HAP-1 (cell line): Measurements from ENCODE around the gene NDUFA13.
A peak's percentile ranks its signal among the peaks of the same experiment; 100 is the strongest.

Experiments
- DNase-seq, 2 experiments: peaks; one replicate each; pipeline ENCODE4 v3.0.0-alpha.2; 2016 to 2020; ENCODE audit warnings: low spot score in 2 of 2
- H3K27me3 ChIP-seq: fragments of 250-450 bp; sonication (Bioruptor Pico); 2 replicates; pipeline ENCODE4 v1.5.1; 2020; ENCODE audit warnings: low read depth, mild to moderate bottlenecking, moderate library complexity
- H3K36me3 ChIP-seq: fragments of 250-450 bp; sonication (Bioruptor Pico); replicated peaks from 2 replicates; pipeline ENCODE4 v1.5.1; 2020; ENCODE audit warnings: mild to moderate bottlenecking
- H3K4me1 ChIP-seq: fragments of 250-450 bp; sonication (Bioruptor Pico); 2 replicates; pipeline ENCODE4 v1.5.1; 2020; ENCODE audit warnings: mild to moderate bottlenecking
- H3K4me3 ChIP-seq: fragments of 250-450 bp; sonication (Bioruptor Pico); 2 replicates; pipeline ENCODE4 v1.5.1; 2020; ENCODE audit warnings: mild to moderate bottlenecking, moderate library complexity
- H3K9me3 ChIP-seq: fragments of 250-450 bp; sonication (Bioruptor Pico); 2 replicates; pipeline ENCODE4 v1.5.1; 2020; ENCODE audit warnings: mild to moderate bottlenecking, moderate library complexity
- in situ Hi-C: fragments of 300-500 bp; cut with MboI; formaldehyde crosslinking; loops from 3 replicates; pipeline ENCODE4 v1.14.3; 2020; ENCODE audit warnings: low sequenced_read_pairs, inconsistent platforms, mixed read lengths

The NDUFA13 gene

DNA sequence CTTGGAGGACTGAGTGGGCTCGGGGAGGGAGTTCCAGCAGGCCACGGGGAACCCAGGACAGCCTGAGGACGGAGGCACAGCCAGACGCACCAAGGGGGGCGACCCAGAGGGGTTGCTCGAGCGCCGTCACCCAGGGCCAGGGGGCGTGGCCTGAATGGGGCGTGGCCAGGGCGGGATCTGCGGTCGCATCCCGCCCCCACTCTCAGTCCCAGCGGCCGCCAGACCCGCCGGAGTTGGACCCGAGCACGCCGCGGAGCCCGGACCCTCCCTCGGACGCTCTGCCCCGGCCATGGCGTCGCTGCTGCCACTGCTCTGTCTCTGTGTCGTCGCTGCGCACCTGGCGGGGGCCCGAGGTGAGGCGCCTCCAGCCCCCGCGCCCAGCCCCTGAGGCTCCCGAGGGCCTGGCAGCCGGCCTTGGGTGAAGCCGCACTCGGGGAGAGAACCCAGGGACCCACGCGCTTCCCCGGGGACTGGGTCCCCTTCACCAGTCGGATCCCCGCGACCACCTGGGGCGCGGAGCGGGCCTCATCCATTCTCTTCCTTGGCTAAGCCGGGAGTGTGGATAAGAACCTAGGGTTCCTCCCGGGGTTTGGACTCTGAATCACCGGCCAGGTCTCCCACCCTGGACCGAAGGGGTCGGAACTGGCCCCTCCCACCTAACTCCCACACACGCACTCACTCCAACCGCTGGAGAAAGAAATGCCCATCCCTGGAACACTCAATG is 22.2 kb downstream of the NDUFA13 start, which contains the start of gene CILP2:
TSS of gene CILP2 (plus strand) at position 205 of the 724 bp plus-strand sequence. CDS start at position 290, 85 bp downstream.
- Histone ChIP-seq H3K4me3 (no peak within 1 kb of the TSS), H3K36me3 (no peaks in the 10 kb centered on the region), H3K4me1 (no peaks in the 10 kb centered on the region), H3K9me3 (no peaks in the 10 kb centered on the region), H3K27me3 (no peaks in the 10 kb centered on the region)
- in situ Hi-C loops: loop anchor here (5.0 to 25.0 kb wide), 2 partner anchors 104 to 424 kb away; partner anchors contain the start of gene GMIP
- DNase-seq: peak in 1 of 2 experiments; percentile 39

DNA sequence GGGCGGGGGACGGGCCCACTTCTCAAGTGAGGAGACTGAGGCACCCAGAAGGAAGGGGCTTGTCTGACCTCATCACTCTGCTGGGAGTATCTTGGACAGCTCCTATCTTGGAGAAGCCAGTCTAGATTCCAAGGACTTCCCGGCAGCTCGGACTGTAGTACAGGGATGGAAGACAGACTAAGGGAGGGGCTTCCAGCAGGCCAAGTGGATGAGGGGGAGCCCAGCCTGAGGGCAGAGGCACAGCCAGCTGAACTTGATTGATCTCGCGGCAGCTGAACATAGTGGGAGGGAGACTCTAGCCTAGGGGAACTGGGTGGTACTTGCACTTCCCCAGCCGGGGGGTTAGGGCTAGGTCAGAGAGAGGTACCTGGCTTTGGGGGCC is 22.8 kb downstream of the NDUFA13 start:
- Histone ChIP-seq H3K36me3 (no peaks in the 10 kb centered on the region), H3K4me1 (no peaks in the 10 kb centered on the region), H3K4me3 (no peak overlapping the region), H3K9me3 (no peaks in the 10 kb centered on the region), H3K27me3 (no peaks in the 10 kb centered on the region)
- in situ Hi-C loops: loop anchor here (5.0 to 25.0 kb wide), 2 partner anchors 104 to 424 kb away; partner anchors contain the start of gene GMIP
- no peak for DNase-seq

DNA sequence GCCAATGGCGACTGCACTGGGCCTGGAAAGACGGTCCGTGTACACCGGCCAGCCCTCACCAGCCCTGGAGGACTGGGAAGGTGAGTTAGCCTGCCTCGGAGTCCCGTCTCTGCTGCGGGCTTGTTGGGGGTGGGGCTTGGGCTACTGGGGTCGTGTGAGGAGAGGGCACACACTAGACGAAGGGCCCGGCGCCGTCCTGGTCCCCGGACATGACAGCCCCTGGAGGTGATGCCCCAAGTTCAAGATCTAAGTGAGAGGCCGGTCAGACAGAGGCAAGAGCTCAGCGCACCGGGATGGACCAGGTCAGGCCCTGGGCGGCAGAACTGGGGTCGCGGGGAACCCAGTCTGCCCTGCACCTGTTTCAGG is 23.7 kb downstream of the NDUFA13 start:
- Histone ChIP-seq H3K36me3 (no peaks in the 10 kb centered on the region), H3K27me3 (no peaks in the 10 kb centered on the region), H3K9me3 (no peaks in the 10 kb centered on the region), H3K4me3 (no peak overlapping the region), H3K4me1 (no peaks in the 10 kb centered on the region)
- in situ Hi-C loops: loop anchor here (5.0 to 25.0 kb wide), 2 partner anchors 103 to 423 kb away; partner anchors contain the start of gene GMIP
- DNase-seq: no peak

DNA sequence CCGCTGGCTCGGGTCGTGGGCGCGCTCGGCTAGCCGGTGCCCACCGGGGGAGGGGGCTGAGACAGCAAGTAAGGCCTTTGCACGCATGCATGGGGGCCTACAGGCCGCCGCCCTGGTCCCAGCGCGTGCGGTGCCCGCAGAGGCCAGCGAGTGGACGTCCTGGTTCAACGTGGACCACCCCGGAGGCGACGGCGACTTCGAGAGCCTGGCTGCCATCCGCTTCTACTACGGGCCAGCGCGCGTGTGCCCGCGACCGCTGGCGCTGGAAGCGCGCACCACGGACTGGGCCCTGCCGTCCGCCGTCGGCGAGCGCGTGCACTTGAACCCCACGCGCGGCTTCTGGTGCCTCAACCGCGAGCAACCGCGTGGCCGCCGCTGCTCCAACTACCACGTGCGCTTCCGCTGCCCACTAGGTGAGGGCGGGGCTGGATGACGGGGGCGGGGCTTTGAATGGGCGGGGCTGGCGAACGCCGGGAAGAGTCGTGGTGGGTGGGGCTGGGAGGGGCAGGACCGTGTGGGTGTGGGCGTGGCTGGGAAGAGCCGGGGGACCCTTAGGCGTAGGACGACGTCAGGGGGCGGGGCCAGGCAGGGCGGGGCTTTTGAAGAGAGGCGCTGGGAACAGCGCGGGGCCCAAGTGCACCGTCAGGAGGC is 24.2 kb downstream of the NDUFA13 start:
- no peaks in the 10 kb centered on the region for H3K36me3 ChIP-seq
- H3K4me3 ChIP-seq: no peak overlapping the region
- peak in 1 of 2 experiments; percentile 70 for DNase-seq
- H3K27me3 ChIP-seq: no peaks in the 10 kb centered on the region
- in situ Hi-C loops: loop anchor here (25.0 kb wide), 1 partner anchor 422 kb away; no protein-coding TSS in a partner anchor
- no peaks in the 10 kb centered on the region for H3K9me3 ChIP-seq
- no peaks in the 10 kb centered on the region for H3K4me1 ChIP-seq

DNA sequence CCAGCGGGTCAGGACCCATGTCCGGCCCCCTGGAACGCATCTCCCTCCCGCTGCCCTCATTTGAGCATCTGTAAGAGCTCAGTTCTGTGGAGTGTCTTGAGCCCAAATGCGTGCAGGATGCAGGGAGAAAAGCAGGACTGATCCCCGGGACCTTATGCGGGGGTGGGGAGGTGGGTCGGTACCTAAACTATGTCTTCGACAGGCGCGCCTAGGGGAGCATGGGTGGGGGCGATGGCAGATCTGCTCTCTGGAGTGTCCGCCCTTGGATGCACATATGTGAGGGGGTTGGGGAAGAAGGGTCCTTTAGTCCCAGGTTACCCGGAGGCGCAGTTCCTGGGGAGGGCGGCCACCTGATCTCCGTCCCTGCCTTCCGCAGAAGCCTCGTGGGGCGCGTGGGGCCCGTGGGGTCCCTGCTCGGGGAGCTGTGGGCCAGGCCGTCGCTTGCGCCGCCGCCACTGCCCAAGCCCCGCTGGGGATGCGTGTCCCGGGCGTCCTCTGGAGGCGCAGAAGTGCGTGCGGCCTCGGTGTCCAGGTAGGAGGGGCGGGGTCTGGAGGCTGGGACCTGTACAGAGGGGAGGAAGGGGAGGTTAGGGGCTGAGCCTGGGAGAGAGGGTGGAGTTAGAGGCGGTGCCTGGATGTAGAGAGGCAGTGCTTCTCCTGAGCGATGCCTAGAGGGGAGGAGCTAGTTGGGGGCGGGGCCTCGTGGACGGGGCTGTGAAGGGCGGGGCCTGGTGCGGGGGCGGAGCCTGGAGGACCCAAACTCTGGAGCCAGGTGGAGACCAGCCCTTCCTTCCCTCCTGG is 24.9 kb downstream of the NDUFA13 start:
- no peaks in the 10 kb centered on the region for H3K4me1 ChIP-seq
- in situ Hi-C loops: loop anchor here (25.0 kb wide), 1 partner anchor 421 kb away; no protein-coding TSS in a partner anchor
- no peaks in the 10 kb centered on the region for H3K9me3 ChIP-seq
- DNase-seq: peak; percentile 31 to 84
- no peak overlapping the region for H3K4me3 ChIP-seq
- no peaks in the 10 kb centered on the region for H3K36me3 ChIP-seq
- H3K27me3 ChIP-seq: no peaks in the 10 kb centered on the region

DNA sequence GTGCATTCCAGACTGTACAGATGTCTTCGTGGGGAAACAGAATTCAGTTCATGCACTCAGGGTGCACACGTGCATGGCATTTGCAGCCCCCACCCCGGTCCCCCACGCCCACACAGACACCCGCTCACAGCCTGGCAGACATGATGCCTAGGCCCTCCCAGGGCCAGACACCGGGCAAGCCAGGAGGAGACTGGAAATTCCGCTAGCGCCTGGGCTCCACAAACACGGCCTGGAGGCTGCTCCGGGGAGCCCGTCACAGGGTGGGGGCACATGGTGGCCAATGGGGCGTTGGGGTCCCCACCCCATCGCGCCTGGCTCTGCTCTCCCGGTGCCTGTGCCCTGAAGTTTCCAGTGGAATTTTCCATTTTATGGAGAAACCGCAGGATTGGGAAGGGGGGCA is 25.6 kb downstream of the NDUFA13 start:
- H3K36me3 ChIP-seq: no peaks in the 10 kb centered on the region
- DNase-seq: no peak
- H3K9me3 ChIP-seq: no peaks in the 10 kb centered on the region
- in situ Hi-C loops: loop anchor here (25.0 kb wide), 1 partner anchor 421 kb away; no protein-coding TSS in a partner anchor
- H3K4me3 ChIP-seq: no peak overlapping the region
- no peaks in the 10 kb centered on the region for H3K27me3 ChIP-seq
- H3K4me1 ChIP-seq: no peaks in the 10 kb centered on the region

DNA sequence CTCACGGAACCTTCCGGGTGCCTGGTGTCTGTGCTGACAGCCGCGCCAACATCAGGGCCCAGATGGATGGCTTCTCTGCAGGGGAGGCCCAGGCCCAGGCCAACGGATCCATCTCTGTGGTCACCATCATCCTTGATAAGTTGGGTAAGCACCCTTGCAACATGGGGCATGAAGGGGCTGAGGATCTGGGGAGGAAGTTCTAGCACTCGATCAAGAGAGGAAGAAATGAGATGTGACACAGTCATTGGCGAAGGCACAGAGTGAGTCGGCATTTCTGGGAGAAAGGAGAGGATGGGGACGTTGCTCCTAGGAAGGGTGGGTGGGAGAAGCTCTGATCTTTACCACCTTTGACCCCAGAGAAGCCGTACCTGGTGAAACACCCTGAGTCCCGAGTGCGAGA is 26.5 kb downstream of the NDUFA13 start:
- DNase-seq: no peak
- Histone ChIP-seq H3K27me3 (no peaks in the 10 kb centered on the region), H3K4me3 (no peak overlapping the region), H3K36me3 (no peaks in the 10 kb centered on the region), H3K9me3 (no peaks in the 10 kb centered on the region), H3K4me1 (no peaks in the 10 kb centered on the region)
- in situ Hi-C loops: loop anchor here (25.0 kb wide), 1 partner anchor 420 kb away; no protein-coding TSS in a partner anchor

DNA sequence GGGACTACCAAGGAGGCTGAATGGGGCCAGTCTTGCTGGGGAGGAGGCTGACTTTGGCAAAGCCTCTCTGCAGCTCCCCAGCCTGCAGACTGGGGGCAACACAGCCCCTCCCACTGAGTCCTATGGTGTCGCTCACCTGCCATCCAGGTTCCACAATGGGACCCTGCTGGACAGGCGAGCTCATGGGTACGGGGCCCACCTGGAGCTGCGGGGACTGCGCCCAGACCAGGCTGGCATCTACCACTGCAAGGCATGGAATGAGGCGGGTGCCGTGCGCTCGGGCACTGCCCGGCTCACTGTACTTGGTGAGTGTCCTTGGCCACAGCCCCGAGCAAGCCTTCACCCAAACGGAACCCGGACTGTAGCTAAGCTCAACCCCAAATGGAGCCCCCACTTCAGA is 27.1 kb downstream of the NDUFA13 start:
- no peaks in the 10 kb centered on the region for H3K9me3 ChIP-seq
- no peak overlapping the region for H3K4me3 ChIP-seq
- in situ Hi-C loops: loop anchor here (25.0 kb wide), 1 partner anchor 419 kb away; no protein-coding TSS in a partner anchor

DNA sequence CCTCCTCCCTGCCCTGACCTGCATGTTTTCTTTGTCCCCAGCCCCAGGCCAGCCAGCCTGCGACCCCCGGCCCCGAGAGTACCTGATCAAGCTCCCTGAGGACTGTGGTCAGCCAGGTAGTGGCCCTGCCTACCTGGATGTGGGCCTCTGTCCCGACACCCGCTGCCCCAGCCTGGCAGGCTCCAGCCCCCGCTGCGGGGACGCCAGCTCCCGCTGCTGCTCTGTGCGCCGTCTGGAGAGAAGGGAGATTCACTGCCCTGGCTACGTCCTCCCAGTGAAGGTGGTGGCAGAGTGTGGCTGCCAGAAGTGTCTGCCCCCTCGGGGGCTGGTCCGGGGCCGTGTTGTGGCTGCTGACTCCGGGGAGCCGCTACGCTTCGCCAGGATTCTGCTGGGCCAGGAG is 27.6 kb downstream of the NDUFA13 start:
- H3K27me3 ChIP-seq: no peaks in the 10 kb centered on the region
- H3K9me3 ChIP-seq: no peaks in the 10 kb centered on the region
- DNase-seq: no peak
- H3K4me3 ChIP-seq: no peak overlapping the region
- in situ Hi-C loops: loop anchor here (25.0 kb wide), 1 partner anchor 419 kb away; no protein-coding TSS in a partner anchor
- no peaks in the 10 kb centered on the region for H3K36me3 ChIP-seq
- H3K4me1 ChIP-seq: no peaks in the 10 kb centered on the region

More for the DNA sequence above, 27.1 kb downstream of the NDUFA13 start:
- Histone ChIP-seq H3K4me1 (no peaks in the 10 kb centered on the region), H3K36me3 (no peaks in the 10 kb centered on the region), H3K27me3 (no peaks in the 10 kb centered on the region)
- DNase-seq: no peak

DNA sequence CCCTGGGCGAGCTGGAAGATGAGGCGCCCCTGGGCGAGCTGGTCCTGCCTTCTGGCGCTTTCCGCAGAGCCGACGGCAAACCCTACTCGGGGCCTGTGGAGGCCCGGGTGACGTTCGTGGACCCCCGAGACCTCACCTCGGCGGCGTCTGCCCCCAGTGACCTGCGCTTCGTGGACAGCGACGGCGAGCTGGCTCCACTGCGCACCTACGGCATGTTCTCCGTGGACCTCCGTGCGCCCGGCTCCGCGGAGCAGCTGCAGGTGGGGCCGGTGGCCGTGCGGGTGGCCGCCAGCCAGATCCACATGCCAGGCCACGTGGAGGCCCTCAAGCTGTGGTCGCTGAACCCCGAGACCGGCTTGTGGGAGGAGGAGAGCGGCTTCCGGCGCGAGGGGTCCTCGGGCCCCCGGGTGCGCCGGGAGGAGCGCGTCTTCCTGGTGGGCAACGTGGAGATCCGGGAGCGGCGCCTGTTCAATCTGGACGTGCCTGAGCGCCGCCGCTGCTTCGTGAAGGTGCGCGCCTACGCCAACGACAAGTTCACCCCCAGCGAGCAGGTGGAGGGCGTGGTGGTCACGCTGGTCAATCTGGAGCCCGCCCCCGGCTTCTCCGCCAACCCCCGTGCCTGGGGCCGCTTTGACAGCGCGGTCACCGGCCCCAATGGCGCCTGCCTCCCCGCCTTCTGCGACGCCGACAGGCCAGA is 28.4 kb downstream of the NDUFA13 start:
- Histone ChIP-seq H3K9me3 (no peaks in the 10 kb centered on the region), H3K4me3 (no peak overlapping the region), H3K27me3 (no peaks in the 10 kb centered on the region), H3K36me3 (no peaks in the 10 kb centered on the region), H3K4me1 (no peaks in the 10 kb centered on the region)
- in situ Hi-C loops: loop anchor here (25.0 kb wide), 1 partner anchor 418 kb away; no protein-coding TSS in a partner anchor
- no peak for DNase-seq

DNA sequence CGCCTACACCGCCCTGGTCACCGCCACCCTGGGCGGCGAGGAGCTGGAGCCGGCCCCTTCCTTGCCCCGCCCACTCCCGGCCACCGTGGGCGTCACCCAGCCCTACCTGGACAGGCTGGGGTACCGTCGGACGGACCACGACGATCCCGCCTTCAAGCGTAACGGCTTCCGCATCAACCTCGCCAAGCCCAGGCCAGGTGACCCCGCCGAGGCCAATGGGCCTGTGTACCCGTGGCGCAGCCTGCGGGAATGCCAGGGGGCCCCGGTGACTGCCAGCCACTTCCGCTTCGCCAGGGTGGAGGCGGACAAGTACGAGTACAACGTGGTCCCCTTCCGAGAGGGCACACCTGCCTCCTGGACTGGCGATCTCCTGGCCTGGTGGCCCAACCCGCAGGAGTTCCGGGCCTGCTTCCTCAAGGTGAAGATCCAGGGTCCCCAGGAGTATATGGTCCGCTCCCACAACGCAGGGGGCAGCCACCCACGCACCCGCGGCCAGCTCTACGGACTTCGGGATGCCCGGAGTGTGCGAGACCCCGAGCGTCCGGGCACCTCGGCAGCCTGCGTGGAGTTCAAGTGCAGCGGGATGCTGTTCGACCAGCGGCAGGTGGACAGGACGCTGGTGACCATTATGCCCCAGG is 29.0 kb downstream of the NDUFA13 start:
- H3K27me3 ChIP-seq: no peaks in the 10 kb centered on the region
- H3K4me1 ChIP-seq: no peaks in the 10 kb centered on the region
- no peak for DNase-seq
- in situ Hi-C loops: loop anchor here (25.0 kb wide), 1 partner anchor 417 kb away; no protein-coding TSS in a partner anchor
- no peaks in the 10 kb centered on the region for H3K9me3 ChIP-seq
- no peaks in the 10 kb centered on the region for H3K36me3 ChIP-seq
- H3K4me3 ChIP-seq: no peak overlapping the region

DNA sequence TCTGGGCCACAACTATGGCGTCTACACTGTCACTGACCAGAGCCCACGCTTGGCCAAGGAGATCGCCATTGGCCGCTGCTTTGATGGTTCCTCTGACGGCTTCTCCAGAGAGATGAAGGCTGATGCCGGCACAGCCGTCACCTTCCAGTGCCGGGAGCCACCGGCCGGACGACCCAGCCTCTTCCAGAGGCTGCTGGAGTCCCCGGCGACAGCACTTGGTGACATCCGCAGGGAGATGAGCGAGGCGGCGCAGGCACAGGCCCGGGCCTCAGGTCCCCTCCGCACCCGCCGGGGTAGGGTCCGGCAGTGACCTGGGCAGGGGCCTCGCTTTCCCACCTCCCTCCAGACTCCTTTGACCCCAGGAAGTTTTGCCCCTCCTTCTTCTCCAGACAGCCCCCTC is 29.7 kb downstream of the NDUFA13 start:
- no peaks in the 10 kb centered on the region for H3K4me1 ChIP-seq
- in situ Hi-C loops: loop anchor here (25.0 kb wide), 1 partner anchor 417 kb away; no protein-coding TSS in a partner anchor
- H3K4me3 ChIP-seq: no peak overlapping the region
- H3K27me3 ChIP-seq: no peaks in the 10 kb centered on the region
- DNase-seq: no peak
- no peaks in the 10 kb centered on the region for H3K36me3 ChIP-seq
- H3K9me3 ChIP-seq: no peaks in the 10 kb centered on the region
